ENCODE results near the gene KLF11.
A peak's percentile ranks its signal among the peaks of the same experiment; 100 is the strongest.

Gene KLF11

DNA sequence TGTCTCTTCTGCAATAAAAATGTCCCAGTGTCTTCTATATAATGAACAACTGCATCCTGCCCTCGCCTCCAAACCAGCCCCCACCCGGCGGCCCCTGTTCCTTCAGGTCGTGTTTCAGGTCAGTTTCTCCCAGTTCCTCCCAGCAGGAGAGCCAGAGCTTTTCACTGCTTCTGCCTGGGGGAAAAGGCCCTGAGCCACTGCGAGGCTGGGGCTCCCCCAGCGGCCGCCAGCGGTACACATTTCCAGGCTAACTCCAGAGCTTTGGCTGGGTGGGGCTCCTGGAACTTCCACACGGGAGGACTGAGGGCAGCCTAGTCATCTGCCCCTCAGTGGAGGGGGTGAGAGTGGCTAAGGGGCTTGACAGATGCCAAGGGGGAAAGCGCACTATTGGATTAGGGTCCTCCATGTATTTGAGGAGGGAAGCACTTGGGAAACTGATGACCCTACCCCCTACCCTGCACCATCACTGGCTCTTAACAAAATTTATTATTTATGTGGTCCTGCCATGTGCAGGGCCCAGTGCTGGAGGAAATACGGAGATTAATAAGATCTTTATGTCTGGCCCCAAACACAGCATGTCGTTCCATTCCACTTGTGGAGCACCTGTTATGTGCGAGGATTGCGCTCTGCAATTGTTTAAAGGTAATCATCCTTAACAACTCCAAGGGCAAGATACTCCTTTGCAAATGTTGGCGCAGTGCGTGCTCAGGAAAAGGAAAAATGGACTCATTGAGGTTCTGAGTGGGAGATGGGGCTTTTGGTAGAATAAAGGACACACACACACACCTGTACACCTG is 54.2 kb downstream of the KLF11 start:
- no peaks in the 10 kb centered on the region for H3K79me2 ChIP-seq (ENCODE audit: insufficient read depth, low read length)
- TF ChIP-seq, protein P1, sequence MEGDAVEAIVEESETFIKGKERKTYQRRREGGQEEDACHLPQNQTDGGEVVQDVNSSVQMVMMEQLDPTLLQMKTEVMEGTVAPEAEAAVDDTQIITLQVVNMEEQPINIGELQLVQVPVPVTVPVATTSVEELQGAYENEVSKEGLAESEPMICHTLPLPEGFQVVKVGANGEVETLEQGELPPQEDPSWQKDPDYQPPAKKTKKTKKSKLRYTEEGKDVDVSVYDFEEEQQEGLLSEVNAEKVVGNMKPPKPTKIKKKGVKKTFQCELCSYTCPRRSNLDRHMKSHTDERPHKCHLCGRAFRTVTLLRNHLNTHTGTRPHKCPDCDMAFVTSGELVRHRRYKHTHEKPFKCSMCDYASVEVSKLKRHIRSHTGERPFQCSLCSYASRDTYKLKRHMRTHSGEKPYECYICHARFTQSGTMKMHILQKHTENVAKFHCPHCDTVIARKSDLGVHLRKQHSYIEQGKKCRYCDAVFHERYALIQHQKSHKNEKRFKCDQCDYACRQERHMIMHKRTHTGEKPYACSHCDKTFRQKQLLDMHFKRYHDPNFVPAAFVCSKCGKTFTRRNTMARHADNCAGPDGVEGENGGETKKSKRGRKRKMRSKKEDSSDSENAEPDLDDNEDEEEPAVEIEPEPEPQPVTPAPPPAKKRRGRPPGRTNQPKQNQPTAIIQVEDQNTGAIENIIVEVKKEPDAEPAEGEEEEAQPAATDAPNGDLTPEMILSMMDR (conservative IDR thresholded peaks at IDR 0.05; ENCODE audit: low read length): peak; percentile 93
- TF ChIP-seq EZH2phosphoT487 (IDR thresholded peaks at IDR 0.05; ENCODE audit: borderline replicate concordance): no peak
- no peaks in the 10 kb centered on the region for H3K4me1 ChIP-seq (ENCODE audit: insufficient read depth, low read length, poor library complexity, severe bottlenecking)
- H3K9me3 ChIP-seq (ENCODE audit: insufficient read depth, low read depth, low read length): no peaks in the 10 kb centered on the region
- no peaks in the 10 kb centered on the region for H3F3A ChIP-seq (ENCODE audit: low read depth)
- H3K9ac ChIP-seq (ENCODE audit: low read depth, low read length, poor library complexity, severe bottlenecking): no peak overlapping the region
- no peak overlapping the region for H3K4me2 ChIP-seq (ENCODE audit: low read depth, low read length, poor library complexity, severe bottlenecking)
- no peaks in the 10 kb centered on the region for H3K36me3 ChIP-seq (ENCODE audit: insufficient read depth, low read length)
- no peak overlapping the region for H3K4me3 ChIP-seq (ENCODE audit: low read length, poor library complexity, severe bottlenecking)
- no peaks in the 10 kb centered on the region for H3K27me3 ChIP-seq (ENCODE audit: insufficient read depth, low read length, poor library complexity, severe bottlenecking)
- no peaks in the 10 kb centered on the region for H4K20me1 ChIP-seq (ENCODE audit: insufficient read depth, low read length, poor library complexity, severe bottlenecking)
- H3K9me2 ChIP-seq (replicated peaks; ENCODE audit: low read depth, low read length): no peaks in the 10 kb centered on the region
- H2AFZ ChIP-seq (ENCODE audit: low read length): no peak overlapping the region

DNA sequence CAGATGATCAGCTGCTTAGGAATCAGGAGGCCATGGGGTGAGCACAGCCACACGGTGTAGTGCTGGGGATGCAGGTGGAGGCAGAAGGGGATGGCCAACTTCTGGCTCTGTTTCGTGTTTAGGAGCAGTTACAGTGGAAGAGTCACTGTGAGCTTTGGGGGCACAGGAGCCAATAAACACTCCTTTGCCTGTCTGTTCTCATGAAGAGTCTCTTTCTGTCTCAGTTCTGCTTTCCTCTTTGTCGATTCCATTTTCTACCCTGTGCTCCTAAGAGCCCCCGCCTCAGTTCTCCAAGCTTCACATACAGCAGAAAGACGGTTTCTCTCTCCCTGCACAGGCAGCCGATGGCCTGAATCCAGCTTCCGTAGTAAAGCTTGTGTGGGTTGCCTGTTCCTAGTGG is 58.1 kb downstream of the KLF11 start:
- no peaks in the 10 kb centered on the region for H3K9me3 ChIP-seq (ENCODE audit: insufficient read depth, low read depth, low read length)
- no peaks in the 10 kb centered on the region for H3K36me3 ChIP-seq (ENCODE audit: insufficient read depth, low read length)
- no peak overlapping the region for H2AFZ ChIP-seq (ENCODE audit: low read length)
- H3K4me3 ChIP-seq (ENCODE audit: low read length, poor library complexity, severe bottlenecking): no peak overlapping the region
- no peaks in the 10 kb centered on the region for H3K9me2 ChIP-seq (replicated peaks; ENCODE audit: low read depth, low read length)
- no peaks in the 10 kb centered on the region for H3K79me2 ChIP-seq (ENCODE audit: insufficient read depth, low read length)
- H3F3A ChIP-seq (ENCODE audit: low read depth): no peaks in the 10 kb centered on the region
- no peaks in the 10 kb centered on the region for H3K4me1 ChIP-seq (ENCODE audit: insufficient read depth, low read length, poor library complexity, severe bottlenecking)
- H3K27me3 ChIP-seq (ENCODE audit: insufficient read depth, low read length, poor library complexity, severe bottlenecking): no peaks in the 10 kb centered on the region
- H4K20me1 ChIP-seq (ENCODE audit: insufficient read depth, low read length, poor library complexity, severe bottlenecking): no peaks in the 10 kb centered on the region
- no peak overlapping the region for H3K4me2 ChIP-seq (ENCODE audit: low read depth, low read length, poor library complexity, severe bottlenecking)
- TF ChIP-seq, protein P1 (conservative IDR thresholded peaks at IDR 0.05; ENCODE audit: low read length): no peak
- TF ChIP-seq EZH2phosphoT487 (IDR thresholded peaks at IDR 0.05; ENCODE audit: borderline replicate concordance): no peak
- no peak overlapping the region for H3K9ac ChIP-seq (ENCODE audit: low read depth, low read length, poor library complexity, severe bottlenecking)

DNA sequence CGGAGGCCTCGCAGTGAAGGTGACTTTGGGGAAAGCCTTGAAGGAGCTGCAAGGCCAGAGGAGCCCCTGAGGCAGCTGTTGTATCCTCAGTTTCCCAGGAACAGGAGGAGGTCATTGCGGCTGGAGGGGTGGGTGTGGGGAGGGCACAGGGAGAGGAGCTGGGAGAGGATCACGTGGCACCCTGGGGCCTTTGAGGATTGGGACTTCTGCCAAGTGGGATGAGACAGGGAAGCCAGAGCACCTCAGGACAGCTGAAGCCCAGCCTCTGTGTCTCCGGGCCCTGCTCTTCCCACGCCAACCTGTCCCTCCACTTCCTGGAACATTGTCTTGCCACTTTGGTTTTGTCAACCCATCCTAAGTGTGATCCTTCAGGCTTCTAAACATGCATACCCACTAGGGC is 59.8 kb downstream of the KLF11 start:
- Histone ChIP-seq H3K27me3 (ENCODE audit: insufficient read depth, low read length, poor library complexity, severe bottlenecking) (no peaks in the 10 kb centered on the region), H3K4me3 (ENCODE audit: low read length, poor library complexity, severe bottlenecking) (no peak overlapping the region), H3K4me2 (ENCODE audit: low read depth, low read length, poor library complexity, severe bottlenecking) (no peak overlapping the region), H3K4me1 (ENCODE audit: insufficient read depth, low read length, poor library complexity, severe bottlenecking) (no peaks in the 10 kb centered on the region), H3K9me3 (ENCODE audit: insufficient read depth, low read depth, low read length) (no peaks in the 10 kb centered on the region), H4K20me1 (ENCODE audit: insufficient read depth, low read length, poor library complexity, severe bottlenecking) (no peaks in the 10 kb centered on the region), H3K9ac (ENCODE audit: low read depth, low read length, poor library complexity, severe bottlenecking) (no peak overlapping the region), H2AFZ (ENCODE audit: low read length) (no peak overlapping the region), H3K36me3 (ENCODE audit: insufficient read depth, low read length) (no peaks in the 10 kb centered on the region), H3K9me2 (replicated peaks; ENCODE audit: low read depth, low read length) (no peaks in the 10 kb centered on the region), H3K79me2 (ENCODE audit: insufficient read depth, low read length) (no peaks in the 10 kb centered on the region), H3F3A (ENCODE audit: low read depth) (no peaks in the 10 kb centered on the region)
- no peak for TF ChIP-seq EZH2phosphoT487 (IDR thresholded peaks at IDR 0.05; ENCODE audit: borderline replicate concordance)
- TF ChIP-seq, protein P1 (conservative IDR thresholded peaks at IDR 0.05; ENCODE audit: low read length): no peak

Measured in Loucy (cell line).